ENCODE data around the gene ADPRHL1. TPM values are rescaled to one million over a fixed set of nuclear protein-coding genes. Genes with fewer than 3 reads are reported as not detected.

The ADPRHL1 gene
- total RNA-seq, 1 experiment from 2014 or later = 2.7 TPM

DNA sequence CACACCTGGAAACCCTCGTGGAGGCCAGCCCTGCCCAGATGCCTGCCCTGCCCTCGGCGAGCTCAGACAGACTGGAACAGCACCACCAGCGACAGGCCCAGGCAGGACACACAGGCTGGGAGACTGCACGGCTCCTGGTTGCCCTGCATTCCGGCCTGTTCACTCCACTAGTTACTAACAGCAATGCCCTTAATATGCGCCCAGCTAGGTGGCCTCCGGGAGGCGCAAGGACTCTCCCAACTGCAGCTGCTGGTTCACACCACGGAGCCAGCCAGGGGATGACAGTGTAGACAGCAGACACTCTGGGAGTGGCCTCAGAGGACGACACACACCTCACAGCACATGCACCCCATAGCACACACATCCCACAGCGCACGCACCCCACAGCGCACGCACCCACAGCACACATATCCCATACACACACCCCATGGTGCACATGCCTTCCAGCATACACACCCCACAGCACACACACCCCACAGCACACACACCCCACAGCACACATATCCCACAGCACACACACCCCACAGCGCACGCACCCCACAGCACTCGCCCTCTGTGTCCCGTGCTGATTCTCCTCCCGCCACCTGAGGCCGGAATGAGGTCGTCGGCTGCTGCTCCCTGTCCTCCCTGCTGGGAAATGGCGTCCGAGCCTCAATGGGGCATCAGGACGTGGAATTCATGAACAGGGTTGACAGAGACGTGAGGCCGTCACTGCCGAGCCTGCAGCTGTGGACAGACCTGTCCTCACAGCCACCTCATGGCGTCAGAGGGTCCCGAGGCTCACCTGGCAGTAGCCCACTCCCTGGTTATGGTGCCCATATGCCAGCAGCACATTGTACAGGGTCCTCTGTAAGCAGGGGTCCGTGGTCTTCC, 103.0 kb downstream of the ADPRHL1 start:
- H3K4me2 ChIP-seq (ENCODE audit: insufficient read depth, insufficient read length, low read length) = no peak overlapping the region
- H4K8ac ChIP-seq (replicated peaks; ENCODE audit: insufficient read length, low read depth, low read length) = no peak overlapping the region
- H2BK20ac ChIP-seq (ENCODE audit: low read depth, low read length, poor library complexity, severe bottlenecking) = no peak overlapping the region
- H3T11ph ChIP-seq (ENCODE audit: low read length) = no peak overlapping the region
- H3K9ac ChIP-seq (ENCODE audit: extremely low read depth, insufficient read length, low read length) = no peak overlapping the region
- no peaks in the 10 kb centered on the region for H3K79me2 ChIP-seq (ENCODE audit: insufficient read depth, low read length)
- H2BK5ac ChIP-seq (ENCODE audit: insufficient read length, low read length) = no peak overlapping the region
- WGBS (ENCODE audit: extremely low coverage, insufficient read length, low lambda C conversion rate) = no CpG with 5 or more reads among the region's 32 CpGs
- no peak overlapping the region for H4K5ac ChIP-seq (ENCODE audit: insufficient read length, low read depth, low read length)
- H3K27ac Mint-ChIP-seq = peak overlapping the region in 2 of 3 experiments; percentile 49 to 57; a peak in 5 of 7 replicates
- peaks cover 5 to 6% of the 10 kb centered on the region in 2 experiments; a peak in 4 of 5 replicates for H3K9me3 Mint-ChIP-seq
- H3K18ac ChIP-seq (ENCODE audit: insufficient read length, low read depth, low read length) = no peak overlapping the region
- no peaks in the 10 kb centered on the region for H3K4me1 ChIP-seq (ENCODE audit: insufficient read depth, low read length)
- H3K79me1 ChIP-seq (ENCODE audit: insufficient read depth, low read depth, low read length, poor library complexity, severe bottlenecking) = no peaks in the 10 kb centered on the region
- peak; percentile 58 for DNase-seq
- no peak overlapping the region for H2AFZ ChIP-seq (ENCODE audit: low read length)
- no peak overlapping the region for H2BK15ac ChIP-seq (ENCODE audit: low read depth, low read length)
- no peaks in the 10 kb centered on the region for H3K9me3 ChIP-seq (ENCODE audit: control insufficient read depth, low read depth, low read length)
- no peak overlapping the region; a peak in 1 of 5 replicates for H3K4me3 Mint-ChIP-seq
- H3K56ac ChIP-seq (ENCODE audit: insufficient read length, low read depth, low read length) = no peak overlapping the region
- H3K27me3 ChIP-seq (ENCODE audit: insufficient read depth, low read length) = no peaks in the 10 kb centered on the region
- H3K23ac ChIP-seq (ENCODE audit: insufficient read length, low read depth, low read length) = no peak overlapping the region
- H3K36me3 Mint-ChIP-seq (ENCODE audit: insufficient read depth in 1 of 3, low read depth in 3 of 3) = peaks cover 52 to 66% (median 64%) of the 10 kb centered on the region in 3 experiments
- H4K20me1 ChIP-seq (ENCODE audit: control insufficient read depth, insufficient read depth, insufficient read length) = no peaks in the 10 kb centered on the region
- H2BK12ac ChIP-seq (ENCODE audit: insufficient read length, low read depth, low read length) = no peak overlapping the region
- no peaks in the 10 kb centered on the region for H3K23me2 ChIP-seq (ENCODE audit: insufficient read length, low read depth, low read length, poor library complexity, severe bottlenecking)
- no peak overlapping the region for H3K14ac ChIP-seq (ENCODE audit: insufficient read depth, low read length)
- no peaks in the 10 kb centered on the region; a peak in 1 of 4 replicates for H3K4me1 Mint-ChIP-seq
- no peak overlapping the region for H2BK120ac ChIP-seq (ENCODE audit: low read depth, low read length, poor library complexity, severe bottlenecking)
- no peaks in the 10 kb centered on the region for H3K27me3 Mint-ChIP-seq (ENCODE audit: low read depth)
- TF ChIP-seq, protein P1, sequence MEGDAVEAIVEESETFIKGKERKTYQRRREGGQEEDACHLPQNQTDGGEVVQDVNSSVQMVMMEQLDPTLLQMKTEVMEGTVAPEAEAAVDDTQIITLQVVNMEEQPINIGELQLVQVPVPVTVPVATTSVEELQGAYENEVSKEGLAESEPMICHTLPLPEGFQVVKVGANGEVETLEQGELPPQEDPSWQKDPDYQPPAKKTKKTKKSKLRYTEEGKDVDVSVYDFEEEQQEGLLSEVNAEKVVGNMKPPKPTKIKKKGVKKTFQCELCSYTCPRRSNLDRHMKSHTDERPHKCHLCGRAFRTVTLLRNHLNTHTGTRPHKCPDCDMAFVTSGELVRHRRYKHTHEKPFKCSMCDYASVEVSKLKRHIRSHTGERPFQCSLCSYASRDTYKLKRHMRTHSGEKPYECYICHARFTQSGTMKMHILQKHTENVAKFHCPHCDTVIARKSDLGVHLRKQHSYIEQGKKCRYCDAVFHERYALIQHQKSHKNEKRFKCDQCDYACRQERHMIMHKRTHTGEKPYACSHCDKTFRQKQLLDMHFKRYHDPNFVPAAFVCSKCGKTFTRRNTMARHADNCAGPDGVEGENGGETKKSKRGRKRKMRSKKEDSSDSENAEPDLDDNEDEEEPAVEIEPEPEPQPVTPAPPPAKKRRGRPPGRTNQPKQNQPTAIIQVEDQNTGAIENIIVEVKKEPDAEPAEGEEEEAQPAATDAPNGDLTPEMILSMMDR (conservative IDR thresholded peaks at IDR 0.05) = peak; percentile 44; the same call in 2 of the 3 replicates
- H4K91ac ChIP-seq (ENCODE audit: insufficient read length, low read depth, low read length) = no peak overlapping the region
- no peak overlapping the region for H3K4ac ChIP-seq (ENCODE audit: low read depth, low read length)
- no peak overlapping the region for H3K27ac ChIP-seq (ENCODE audit: insufficient read length, low read depth, low read length)
- no peak overlapping the region for H2AK5ac ChIP-seq (ENCODE audit: insufficient read length, low read length)

Other genes starting within 250 kb of the ADPRHL1 start
- 62.3 and 66.0 TPM in 2 replicates for gene PCID2, start 244.8 kb downstream of the ADPRHL1 start, total RNA-seq (2021)
- gene CUL4A, start 243.9 kb downstream of the ADPRHL1 start, total RNA-seq (2021) = 94.7 and 97.9 TPM in 2 replicates
- 131 and 139 TPM in 2 replicates for gene LAMP1, start 156.2 kb downstream of the ADPRHL1 start, total RNA-seq (2021)
- gene GRTP1, start 89.4 kb downstream of the ADPRHL1 start, total RNA-seq (2021) = 54.8 and 55.0 TPM in 2 replicates
- 36.8 and 44.0 TPM in 2 replicates for gene DCUN1D2, start 37.2 kb upstream of the ADPRHL1 start, total RNA-seq (2021)
- gene TFDP1, start 131.3 kb upstream of the ADPRHL1 start, total RNA-seq (2021) = 109 and 111 TPM in 2 replicates
- not detected in 2 replicates for gene ATP4B, start 204.7 kb upstream of the ADPRHL1 start, total RNA-seq (2021)
- gene GRK1, start 213.7 kb upstream of the ADPRHL1 start, total RNA-seq (2021) = 0.31 and 0.83 TPM in 2 replicates